HG03520 (cell line): ENCODE results near the gene SARS2.
"Not testable (repeated sequence)": the region's sequence is repeated elsewhere in the genome, so short reads cannot be mapped to it uniquely, and the experiment has no call there.

Source experiments
- ATAC-seq: cut with Tn5 transposase; IDR thresholded peaks from one replicate; pipeline ENCODE4 v1.9.1; 2021; ENCODE audit warnings: mild to moderate bottlenecking, moderate library complexity; ENCODE audit not compliant: unreplicated experiment

SARS2 gene

DNA sequence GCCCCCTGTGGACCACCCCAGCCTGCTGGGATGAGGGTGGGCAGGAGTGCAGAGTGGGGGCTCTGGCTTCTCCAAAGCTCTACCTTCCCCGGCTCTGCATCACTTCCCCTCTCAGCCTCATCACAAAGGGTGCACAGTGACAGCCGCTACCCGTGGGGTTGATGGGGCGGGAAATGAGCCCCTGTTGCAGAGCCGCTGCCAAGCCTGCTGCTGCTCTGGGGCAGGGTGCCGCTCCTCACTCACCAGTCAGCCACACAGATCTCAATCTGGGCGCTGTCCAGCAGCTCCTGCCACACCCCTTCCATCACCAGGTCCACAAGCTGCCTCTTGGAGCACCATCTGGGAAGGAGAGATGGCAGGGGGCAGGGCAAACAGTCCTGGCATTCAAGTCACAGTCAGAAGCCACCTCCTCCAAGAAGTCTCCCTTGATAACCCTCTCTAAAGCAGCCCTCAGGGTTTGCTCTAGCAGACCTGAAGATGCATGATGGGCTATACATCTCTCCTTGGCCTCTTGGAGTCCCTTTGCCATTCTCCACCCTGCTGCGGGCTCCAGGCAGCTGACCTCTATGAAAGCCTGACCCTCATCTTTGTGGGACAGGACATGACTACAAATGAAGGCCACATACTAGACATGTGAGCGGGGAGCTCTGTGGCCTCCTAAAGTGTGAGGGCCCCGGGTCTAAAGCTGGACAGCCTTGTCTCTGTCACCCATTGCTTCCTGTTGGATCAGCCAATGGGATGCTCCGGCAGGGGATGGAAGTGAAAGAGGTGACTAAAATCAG is 15.9 kb upstream of the SARS2 start:
- ATAC-seq = no peak

DNA sequence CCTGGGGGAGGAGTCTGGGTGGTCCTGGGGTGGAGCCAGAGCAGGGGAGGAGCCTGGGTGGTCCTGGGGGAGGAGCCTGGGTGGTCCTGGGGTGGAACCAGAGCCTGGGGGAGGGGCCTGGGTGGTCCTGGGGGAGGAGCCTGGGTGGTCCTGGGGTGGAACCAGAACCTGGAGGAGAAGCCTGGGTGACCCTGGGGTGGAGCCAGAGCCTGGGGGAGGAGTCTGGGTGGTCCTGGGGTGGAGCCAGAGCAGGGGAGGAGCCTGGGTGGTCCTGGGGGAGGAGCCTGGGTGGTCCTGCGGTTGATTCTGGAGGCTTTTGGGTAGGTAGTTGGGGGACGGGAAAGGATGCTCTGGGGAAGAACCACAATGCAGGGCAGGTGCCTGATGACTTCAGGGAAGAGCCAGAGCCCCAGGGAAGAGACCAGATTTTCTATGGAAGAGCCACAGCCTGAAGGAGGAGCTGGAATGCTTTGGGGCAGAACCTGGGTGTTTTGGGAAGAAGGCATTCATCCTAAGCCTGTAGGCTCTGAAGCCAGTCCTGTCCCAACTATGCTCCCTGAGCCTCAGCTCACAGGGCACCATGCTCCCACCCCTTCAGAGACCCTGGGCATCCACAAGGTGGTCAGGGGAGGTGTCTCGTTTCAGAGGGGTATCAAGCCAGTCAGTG is 15.1 kb upstream of the SARS2 start:
- no peak for ATAC-seq

DNA sequence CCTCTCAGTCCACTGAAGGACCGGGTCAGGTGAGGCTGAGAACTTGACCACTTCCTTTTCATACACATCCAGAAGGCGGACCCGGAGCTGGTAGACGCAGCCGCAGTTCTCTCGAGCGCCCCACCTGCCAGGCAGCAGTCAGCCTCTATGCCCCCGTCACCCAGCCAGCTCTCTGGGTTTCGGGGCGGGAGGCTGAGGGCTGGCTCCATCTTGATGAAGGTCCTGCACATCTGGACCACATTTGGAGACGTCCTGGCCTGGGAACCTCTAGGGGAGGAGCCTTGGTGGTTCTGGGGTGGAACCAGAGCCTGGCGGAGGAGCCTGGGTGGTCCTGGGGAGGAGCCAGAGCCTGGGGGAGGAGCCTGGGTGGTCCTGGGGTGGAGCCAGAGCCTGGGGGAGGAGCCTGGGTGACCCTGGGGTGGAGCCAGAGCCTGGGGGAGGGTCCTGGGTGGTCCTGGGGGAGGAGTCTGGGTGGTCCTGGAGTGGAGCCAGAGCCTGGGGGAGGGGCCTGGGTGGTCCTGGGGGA is 14.5 kb upstream of the SARS2 start:
- no peak for ATAC-seq

DNA sequence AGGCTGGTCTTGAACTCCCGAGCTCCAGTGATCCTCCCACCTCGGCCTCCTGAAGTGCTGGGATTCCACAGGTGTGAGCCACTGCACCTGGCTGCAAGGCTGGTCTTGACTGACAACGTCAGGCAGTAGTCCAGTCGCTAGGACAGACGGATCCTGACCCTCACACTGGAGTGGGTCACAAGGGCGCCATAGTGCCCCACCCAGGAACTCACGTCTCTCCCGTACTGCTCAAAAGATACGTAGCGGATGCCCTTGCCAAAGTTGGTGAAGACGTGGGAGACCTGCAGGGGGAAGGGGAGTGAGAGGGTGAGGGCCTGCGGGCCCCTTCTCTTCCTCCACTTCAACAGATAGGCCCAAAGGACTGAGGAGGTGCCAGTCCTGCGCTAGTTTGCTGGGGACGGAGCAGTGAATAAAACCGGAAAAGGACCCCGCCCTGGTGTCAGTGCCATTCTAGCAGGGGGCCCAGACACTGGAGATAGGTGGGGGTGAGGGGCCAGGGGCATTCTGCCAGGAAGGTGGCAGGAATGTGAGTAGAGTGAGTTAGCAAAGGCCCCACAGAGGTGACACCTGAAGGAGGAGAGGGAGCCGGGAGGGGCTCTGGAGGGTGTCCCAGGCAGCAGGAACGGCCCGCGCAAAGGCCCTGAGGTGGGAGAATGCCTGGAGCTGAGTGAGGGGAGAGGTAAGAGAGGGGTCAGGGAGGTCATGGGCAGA is 12.1 kb upstream of the SARS2 start:
- no peak for ATAC-seq

DNA sequence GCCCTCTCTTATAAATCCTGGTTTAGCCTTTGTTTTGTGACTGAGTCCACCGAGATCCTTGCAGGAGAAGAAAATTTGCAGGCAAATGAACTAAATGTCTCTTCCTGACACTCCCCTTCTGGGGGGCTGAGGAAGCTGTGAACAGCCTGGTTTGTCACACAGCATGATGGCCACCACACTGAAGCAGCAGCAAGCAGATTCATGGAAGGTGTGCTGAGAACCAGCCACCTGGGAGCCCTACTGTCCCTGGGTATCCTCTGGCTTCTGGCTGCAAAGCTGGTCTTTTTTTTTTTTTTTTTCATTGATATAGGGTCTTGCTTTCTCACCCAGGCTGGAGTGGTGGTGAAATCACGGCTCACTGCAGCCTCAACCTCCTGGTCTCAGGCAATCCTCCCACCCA is 11.4 kb upstream of the SARS2 start:
- no peak for ATAC-seq

DNA sequence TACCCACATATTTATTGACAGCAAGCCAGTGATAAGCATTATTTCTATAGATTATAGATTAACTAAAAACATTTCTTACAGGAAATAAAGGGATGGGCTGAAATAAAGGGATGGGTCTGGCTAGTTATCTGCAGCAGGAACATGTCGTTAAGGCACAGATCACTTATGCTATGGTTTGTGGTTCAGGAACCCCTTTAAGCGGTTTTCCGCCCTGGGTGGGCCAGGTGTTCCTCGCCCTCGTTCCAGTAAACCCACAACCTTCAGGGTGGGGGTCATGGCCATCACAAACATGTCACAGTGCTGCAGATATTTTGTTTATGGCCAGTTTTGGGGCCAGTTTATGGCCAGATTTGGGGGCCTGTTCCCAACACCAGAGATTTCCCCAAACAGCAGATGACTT is 10.9 kb upstream of the SARS2 start:
- ATAC-seq = not testable (repeated sequence)

DNA sequence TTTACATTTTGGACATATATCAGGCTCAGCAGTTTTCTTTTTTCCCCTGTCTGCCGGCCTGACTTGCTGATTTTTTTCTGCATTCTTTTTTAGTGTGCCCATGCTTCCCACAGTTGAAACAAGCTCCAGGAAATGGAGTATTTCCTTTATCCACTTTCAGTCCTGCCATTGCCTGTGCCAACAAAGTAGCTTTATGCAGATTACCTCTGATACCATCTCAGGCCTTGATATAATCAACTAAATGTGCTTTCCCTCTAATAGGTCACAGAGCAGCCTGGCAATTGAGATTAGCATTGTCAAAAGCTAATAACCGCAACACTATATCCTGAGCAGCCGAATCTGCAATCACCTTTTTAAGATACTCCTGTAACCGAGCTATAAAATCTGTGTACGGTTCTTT is 9.4 kb upstream of the SARS2 start:
- no peak for ATAC-seq

DNA sequence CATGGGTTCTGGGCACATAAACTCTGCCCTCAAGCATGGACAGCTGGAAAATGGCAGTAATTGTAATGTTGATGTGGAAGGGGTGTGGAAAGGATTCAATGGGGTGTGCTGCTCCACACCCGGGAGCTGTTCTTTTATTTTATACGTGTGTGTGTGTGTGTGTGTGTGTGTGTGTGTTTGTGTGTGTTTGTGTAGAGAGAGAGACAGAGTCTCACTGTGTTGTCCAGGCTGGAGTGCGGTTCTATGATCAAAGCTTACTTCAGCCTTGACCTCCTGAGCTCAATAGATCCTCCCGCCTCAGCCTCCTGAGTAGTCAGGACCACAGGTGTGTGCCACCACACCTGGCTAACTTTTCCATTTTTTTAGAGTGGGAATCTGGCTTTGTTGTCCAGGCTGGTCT is 3.0 kb upstream of the SARS2 start:
- ATAC-seq = no peak

DNA sequence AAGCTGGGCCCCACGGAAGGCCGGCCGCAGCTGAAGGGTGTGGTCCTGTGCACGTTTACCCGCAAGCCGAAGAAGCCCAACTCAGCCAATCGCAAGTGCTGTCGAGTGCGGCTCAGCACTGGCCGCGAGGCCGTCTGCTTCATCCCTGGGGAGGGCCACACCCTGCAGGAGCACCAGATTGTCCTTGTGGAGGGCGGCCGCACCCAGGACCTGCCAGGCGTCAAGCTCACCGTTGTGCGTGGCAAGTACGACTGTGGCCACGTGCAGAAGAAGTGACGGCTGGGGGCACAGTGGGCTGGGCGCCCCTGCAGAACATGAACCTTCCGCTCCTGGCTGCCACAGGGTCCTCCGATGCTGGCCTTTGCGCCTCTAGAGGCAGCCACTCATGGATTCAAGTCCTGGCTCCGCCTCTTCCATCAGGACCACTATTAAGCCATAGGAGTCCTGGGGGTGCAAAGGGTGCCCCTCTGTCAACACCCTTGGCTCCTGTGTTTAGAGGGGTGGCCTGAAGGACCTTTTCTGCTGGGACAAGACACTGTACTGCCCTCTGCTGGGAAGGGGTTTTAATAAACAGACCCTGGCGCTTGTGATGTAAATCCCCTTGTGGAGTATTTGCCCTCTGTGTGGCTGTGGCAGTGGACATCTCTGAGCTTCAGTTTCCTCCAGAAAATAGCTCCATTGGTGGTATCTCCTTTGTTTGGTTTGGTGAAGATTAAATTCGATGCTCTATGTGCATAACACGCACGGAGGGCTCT is 2.0 kb upstream of the SARS2 start:
- no peak for ATAC-seq

DNA sequence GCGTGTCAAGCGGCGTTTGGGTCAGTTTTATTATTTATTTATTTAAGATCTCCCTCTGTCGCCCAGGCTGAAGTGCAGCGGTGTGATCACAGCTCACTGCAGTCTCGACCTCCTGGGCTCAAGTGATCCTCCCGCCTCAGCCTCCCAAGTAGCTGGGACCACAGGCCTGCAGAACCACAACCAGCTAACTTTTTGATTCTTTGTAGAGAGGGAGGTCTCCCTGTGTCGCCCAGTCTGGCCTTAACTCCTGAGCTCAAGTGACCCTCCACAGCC is 894 bp upstream of the SARS2 start:
- no peak for ATAC-seq

DNA sequence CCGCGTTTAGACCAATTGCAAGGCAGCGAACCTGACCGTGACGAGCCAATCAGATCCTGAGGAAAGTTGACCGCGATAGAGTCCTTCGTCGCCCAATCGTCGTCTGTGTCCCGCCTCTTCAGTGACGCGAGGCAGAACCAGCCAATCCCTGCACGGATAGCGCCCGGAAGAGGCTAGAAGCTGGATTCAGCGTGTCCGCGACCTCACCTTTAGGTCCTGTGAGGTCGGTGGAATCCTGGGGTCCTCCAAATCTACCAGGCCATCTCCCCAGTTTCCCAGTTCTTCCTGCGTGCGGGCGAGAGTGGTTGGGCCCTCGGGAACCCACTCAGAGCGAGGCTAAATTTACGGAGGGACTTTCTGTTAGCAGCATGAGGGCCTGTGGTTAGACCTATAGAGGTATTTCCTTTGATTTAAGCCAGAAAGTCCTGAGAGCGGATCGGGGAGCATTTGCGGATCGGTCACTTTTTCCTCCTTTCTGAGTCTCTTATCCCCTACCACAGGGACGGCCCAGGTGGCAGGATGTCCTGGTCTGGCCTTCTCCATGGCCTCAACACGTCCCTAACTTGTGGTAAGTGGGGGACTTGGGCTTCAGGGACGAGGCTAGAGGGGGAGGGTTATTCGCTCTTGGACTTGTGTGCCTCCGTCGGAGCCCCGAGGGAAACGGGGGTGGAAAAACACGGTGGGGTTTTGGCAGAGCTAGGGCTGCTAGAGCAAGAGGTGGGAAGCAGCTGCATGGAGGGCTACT is 385 bp upstream of the SARS2 start, which contains the start of gene MRPS12:
Gene MRPS12 (plus strand): TSS at position 169 of the 745 bp plus-strand sequence. CDS start 351 bp downstream, at position 520.
- ATAC-seq = peak; percentile 82

DNA sequence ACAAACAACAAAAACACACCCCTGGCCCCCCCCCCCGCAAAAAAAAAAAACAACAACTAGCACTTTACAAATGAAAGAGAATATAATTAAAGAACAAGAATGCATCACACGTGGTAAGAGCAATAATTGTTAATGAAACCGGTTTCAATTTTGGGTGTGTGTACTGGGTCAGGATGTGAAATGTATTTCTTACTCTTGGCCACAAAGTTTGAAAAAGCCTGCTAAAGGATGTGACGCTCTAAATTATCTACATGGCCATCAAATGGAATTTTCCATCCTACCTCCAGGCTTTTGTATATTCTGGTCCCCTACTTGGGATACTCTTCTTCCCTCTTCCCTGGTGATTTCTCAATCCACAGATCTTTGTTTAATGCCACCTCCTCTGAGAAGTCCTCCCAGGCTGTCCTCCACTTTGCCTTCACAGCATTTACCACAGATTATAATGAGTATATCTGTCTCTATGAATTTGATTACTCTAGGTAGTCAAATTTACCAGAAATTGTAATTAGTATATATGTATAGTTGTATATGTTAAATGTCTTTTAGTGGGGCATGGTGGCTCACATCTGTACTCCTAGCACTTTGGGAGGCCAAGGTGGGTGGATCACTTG is 2.1 kb downstream of the SARS2 start:
- ATAC-seq = no peak

DNA sequence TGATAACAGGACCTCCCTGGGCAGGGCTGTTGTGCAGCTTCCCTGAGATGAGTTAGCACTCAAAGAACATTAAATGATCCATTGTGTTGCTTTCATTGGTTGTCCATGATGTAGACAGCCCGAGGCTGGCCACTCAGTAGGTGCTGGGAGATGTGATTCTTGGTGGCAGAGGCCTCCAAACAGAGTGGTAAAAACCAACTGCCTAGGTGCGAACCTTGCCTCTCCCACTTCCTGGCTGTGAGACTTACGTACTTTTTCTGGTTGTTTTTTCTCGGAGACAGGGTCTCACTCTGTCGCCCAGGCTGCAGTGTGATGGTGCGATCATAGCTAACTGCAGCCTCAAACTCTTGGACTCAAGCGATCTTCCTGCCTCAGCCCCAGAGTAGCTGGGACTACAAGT is 6.2 kb downstream of the SARS2 start:
- ATAC-seq = no peak

DNA sequence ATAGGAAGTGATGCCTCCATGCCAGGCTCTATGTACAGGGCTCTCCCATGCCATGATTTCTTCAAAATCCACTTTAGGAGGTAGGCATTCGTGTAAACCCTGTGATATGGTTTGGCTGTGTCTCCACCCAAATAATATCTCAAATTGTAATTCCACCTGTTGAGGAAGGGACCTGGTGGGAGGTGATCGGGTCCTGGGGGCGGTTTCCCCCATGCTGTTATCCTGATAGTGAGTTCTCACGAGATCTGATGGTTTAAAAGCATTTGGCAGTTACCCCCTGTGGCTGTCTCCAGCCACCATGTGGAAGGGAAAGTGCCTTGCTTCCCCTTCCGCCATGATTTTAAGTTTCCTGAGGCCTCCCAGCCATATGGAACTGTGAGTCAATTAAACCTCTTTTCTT is 8.1 kb downstream of the SARS2 start:
- ATAC-seq = no peak

DNA sequence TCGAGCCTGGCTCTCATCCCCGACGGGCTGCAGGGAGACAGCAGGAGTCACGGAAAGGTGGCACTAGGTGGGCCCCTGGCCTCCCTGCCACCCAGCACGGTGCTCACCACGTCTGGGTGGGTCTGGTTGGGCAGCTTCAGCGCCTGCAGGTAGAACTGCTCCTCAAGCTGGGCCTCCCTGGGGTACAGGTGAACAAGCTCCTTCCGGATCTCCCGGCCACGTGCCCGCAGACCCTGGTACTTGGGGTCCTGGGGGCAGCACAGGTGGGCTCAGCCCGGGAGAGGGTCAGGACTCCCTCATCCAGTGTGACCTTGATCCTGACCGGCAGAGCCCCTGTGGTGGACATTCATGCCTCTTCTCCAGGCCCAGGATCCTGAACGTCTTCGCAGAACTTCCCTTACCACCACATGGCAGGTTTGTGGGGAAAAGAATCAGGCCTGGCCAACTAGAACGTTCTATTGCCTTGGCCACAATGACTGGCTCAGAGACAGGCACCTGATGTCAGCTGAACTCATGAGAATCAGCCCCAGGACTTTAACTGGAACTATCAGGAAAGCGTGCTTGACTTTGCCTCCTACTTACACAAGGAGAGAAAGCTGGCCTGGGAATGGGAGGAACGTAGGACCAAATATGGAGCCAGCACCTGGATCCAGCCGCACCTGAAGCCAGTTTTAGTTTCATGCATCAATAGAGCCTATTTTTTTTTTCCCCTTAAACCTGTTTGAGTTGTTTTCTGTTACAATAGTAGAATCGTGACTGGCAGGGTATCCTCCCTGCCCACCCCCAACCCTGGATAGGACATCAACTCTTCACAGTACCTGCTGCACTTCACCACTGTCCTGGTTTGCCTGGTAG is 8.9 kb downstream of the SARS2 start:
- ATAC-seq = no peak

DNA sequence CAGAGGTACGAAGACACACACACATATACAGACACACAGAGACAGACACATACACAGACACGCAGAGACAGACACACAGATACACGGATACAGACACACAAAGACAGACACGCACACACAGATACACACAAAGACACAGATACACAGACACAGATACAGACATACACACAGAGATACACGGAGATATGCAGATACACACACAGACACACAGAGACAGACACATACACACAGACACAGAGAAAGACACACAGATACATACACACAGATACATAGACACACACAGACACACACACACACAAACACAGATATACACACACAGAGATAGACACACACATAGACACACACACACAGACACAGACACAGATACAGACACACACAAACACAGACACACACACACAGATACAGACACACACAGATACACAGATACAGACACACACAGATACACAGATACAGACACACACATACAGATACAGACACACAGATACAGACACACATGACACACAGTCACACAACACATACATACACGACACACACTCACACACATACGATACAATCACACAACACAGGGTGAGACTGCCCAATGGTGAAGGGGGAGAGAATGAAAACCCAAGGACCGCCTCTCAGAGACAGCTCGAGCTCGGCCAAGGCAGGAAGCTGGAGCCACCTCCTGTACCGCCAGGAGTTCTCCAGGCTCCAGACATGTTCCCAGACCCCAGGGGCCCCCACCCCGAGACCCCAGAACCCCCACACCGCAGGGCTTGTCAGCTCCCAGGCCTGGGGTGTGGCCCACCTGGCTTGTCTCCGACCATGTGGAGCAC is 9.8 kb downstream of the SARS2 start:
- ATAC-seq = no peak

DNA sequence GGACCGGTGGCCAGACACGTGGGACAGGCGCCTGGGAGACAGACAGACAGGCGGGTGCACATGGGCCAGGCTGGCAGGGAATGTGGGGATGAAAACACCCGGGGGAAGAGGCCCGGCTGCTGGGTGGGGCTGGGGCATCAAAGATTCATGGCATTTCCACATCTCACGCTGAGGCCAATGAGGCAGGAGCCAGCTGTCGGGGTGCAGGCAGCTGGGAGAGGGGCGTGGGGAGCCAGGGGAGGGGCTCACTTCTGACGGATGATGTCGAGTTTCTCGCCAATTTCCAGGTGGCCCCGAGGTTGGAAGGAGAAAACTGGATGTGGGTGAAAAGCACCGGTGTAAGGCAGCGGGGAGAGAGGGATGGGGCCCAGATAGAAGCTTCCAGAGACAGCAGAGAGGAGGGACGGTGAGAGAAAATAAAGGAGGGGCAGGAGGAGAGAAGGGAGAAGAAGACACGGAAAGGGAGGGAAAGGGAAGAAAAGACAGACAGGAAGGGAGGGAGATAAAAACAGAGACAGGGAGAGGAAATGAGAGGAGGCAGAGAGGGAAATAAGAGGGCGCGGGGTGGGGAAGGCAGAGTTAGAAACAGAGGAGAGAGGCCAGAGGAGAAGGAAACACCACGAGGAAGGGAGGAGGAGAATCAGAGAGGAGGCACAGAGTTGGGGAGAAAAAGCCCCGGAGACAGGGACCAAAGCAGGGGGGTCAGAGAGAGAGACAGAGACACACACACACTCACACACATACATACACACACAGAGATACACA is 10.5 kb downstream of the SARS2 start:
- ATAC-seq = no peak

DNA sequence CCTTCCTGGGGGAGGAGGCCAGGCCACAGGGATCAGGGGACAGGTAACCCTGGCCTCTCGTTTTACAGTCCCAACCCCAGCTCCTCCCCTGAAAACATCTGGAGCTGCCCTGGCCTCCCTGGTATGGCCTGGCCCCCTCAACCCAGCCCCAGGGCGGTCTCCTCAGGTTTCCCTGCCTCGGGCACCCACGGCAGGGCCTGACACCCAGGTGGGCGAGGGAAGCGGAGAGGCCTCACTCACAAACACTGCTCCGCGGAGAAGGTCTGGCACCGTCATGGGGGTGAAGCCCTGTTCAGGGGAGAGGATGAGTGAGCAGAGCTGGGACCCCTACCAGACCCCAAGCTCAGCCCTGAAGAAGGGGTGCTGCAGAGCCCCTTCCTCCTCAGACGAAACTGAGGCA is 12.0 kb downstream of the SARS2 start:
- ATAC-seq = no peak
